Measurements from ENCODE around the gene EPHB1. TPM values are rescaled to one million over a fixed set of nuclear protein-coding genes. Genes with fewer than 3 reads are reported as not detected.

Gene EPHB1
- total RNA-seq, 2 donors from 2014 or later: 1.9 to 3.2 TPM

DNA sequence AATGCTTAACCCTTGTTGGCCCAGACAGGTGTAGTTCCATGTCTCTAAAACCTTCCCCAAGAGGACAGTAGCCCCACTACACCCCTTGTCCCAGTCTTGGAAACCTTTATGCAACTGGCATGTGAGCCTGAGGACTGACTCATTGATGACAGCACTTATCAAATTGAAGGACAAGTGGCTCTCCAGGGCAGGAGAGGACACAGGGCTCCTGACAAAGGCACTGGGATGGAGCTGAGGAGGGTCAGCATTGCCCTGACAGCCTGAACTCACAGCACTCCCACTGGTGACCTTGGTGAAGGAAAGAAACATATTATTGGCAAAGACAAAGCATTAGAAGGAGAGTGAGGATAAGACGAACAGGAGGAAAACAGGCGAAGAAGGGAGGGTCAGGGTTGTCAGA is 139.9 kb downstream of the EPHB1 start:
- H3K36me3 ChIP-seq: no peaks in the 10 kb centered on the region
- H3K4me3 ChIP-seq: no peak overlapping the region
- no peaks in the 10 kb centered on the region for H3K27me3 ChIP-seq
- TF ChIP-seq CTCF (IDR thresholded peaks at IDR 0.05): no peak
- H3K4me1 ChIP-seq: no peaks in the 10 kb centered on the region
- H3K27ac ChIP-seq: no peak overlapping the region
- no peak for DNase-seq (ENCODE audit: low spot score)
- H3K9me3 ChIP-seq: no peaks in the 10 kb centered on the region

- no peaks in the 10 kb centered on the region for H3K27me3 ChIP-seq
- no peak for TF ChIP-seq CTCF (IDR thresholded peaks at IDR 0.05)
These were observed 142.4 kb downstream of the EPHB1 start for GRCh38 chr3:134937256-134938028.

DNA sequence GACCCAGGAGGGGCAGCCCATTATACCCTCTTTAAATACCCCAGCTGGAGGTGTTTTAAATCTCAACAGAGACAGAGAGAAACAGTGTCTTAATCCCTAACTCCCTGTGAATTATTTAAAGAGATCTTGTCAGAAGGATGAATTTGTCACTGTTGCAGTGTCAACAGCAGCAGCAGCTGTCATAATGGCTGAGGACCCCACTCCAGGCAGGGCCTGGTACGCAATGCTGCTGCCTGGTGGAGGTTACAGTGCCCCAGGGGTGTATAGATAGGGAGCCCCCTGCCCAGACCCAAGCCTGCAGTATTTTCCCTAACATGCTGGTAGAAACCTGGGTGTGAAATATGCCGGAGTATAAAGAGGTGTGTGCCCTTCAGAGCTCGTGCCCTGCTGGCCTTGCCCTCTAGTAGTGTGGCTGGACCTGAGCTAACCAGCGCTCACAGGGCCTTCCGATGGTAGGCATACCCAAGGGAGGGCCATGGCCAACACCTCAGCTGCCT is 143.0 kb downstream of the EPHB1 start:
- Histone ChIP-seq H3K36me3 (no peaks in the 10 kb centered on the region), H3K4me1 (no peaks in the 10 kb centered on the region), H3K27ac (no peak overlapping the region), H3K27me3 (no peaks in the 10 kb centered on the region), H3K9me3 (no peaks in the 10 kb centered on the region), H3K4me3 (no peak overlapping the region)
- TF ChIP-seq CTCF (IDR thresholded peaks at IDR 0.05): no peak
- DNase-seq (ENCODE audit: low spot score): no peak

More at GRCh38 chr3:134937256-134938028, 142.4 kb downstream of the EPHB1 start:
- H3K36me3 ChIP-seq: no peaks in the 10 kb centered on the region
- H3K27ac ChIP-seq: no peak overlapping the region
- H3K4me3 ChIP-seq: no peak overlapping the region
- no peaks in the 10 kb centered on the region for H3K9me3 ChIP-seq
- no peaks in the 10 kb centered on the region for H3K4me1 ChIP-seq
- no peak for DNase-seq (ENCODE audit: low spot score)

GRCh38 chr3:134939978-134940377 is 144.9 kb downstream of the EPHB1 start:
- H3K4me1 ChIP-seq: no peaks in the 10 kb centered on the region
- no peak overlapping the region for H3K4me3 ChIP-seq
- no peaks in the 10 kb centered on the region for H3K27me3 ChIP-seq
- DNase-seq (ENCODE audit: low spot score): no peak
- H3K9me3 ChIP-seq: no peaks in the 10 kb centered on the region
- no peak overlapping the region for H3K27ac ChIP-seq
- H3K36me3 ChIP-seq: no peaks in the 10 kb centered on the region
- no peak for TF ChIP-seq CTCF (IDR thresholded peaks at IDR 0.05)

GRCh38 chr3:134941820-134942219 is 146.8 kb downstream of the EPHB1 start:
- Histone ChIP-seq H3K9me3 (no peaks in the 10 kb centered on the region), H3K4me3 (no peak overlapping the region), H3K36me3 (no peaks in the 10 kb centered on the region), H3K4me1 (no peaks in the 10 kb centered on the region), H3K27ac (no peak overlapping the region), H3K27me3 (no peaks in the 10 kb centered on the region)
- DNase-seq (ENCODE audit: low spot score): no peak
- TF ChIP-seq CTCF (IDR thresholded peaks at IDR 0.05): no peak

- Histone ChIP-seq H3K27me3 (no peaks in the 10 kb centered on the region), H3K36me3 (no peaks in the 10 kb centered on the region), H3K9me3 (no peaks in the 10 kb centered on the region), H3K4me3 (no peak overlapping the region), H3K27ac (no peak overlapping the region), H3K4me1 (no peaks in the 10 kb centered on the region)
- no peak for TF ChIP-seq CTCF (IDR thresholded peaks at IDR 0.05)
- no peak for DNase-seq (ENCODE audit: low spot score)
These were observed 149.4 kb downstream of the EPHB1 start for GRCh38 chr3:134944429-134944828.

Data from right atrium auricular region (tissue), 2 donors.